Thyroid gland (tissue), 4 donors: ENCODE data around the gene HLA-DRB1.

Source experiments
- CTCF ChIP-seq, 6 experiments: fragments of 200-600 bp in 3 of 6; fragments of 450-650 bp in 3 of 6; sonication (generic) in 3 of 6; IDR thresholded peaks; one replicate each; pipeline ENCODE4 v1.5.1; 2016 to 2019; ENCODE audit warnings: antibody characterized with exemption in 6 of 6, mild to moderate bottlenecking in 2 of 6, inconsistent platforms in 1 of 6, moderate library complexity in 1 of 6
- POLR2A ChIP-seq, 2 donors: fragments of 450-650 bp; IDR thresholded peaks; one replicate each; pipeline ENCODE4 v1.6.1; 2017; ENCODE audit warnings: antibody characterized with exemption in 2 of 2, mild to moderate bottlenecking in 2 of 2, moderate library complexity in 1 of 2

- TF ChIP-seq POLR2A (IDR thresholded peaks at IDR 0.05) = no peak
- no peak for TF ChIP-seq CTCF (IDR thresholded peaks at IDR 0.05)
Measured at GRCh38 chr6:32580593-32580992, 9.1 kb downstream of the HLA-DRB1 start.
